ENCODE results near the gene SLC50A1.

Gene SLC50A1

DNA sequence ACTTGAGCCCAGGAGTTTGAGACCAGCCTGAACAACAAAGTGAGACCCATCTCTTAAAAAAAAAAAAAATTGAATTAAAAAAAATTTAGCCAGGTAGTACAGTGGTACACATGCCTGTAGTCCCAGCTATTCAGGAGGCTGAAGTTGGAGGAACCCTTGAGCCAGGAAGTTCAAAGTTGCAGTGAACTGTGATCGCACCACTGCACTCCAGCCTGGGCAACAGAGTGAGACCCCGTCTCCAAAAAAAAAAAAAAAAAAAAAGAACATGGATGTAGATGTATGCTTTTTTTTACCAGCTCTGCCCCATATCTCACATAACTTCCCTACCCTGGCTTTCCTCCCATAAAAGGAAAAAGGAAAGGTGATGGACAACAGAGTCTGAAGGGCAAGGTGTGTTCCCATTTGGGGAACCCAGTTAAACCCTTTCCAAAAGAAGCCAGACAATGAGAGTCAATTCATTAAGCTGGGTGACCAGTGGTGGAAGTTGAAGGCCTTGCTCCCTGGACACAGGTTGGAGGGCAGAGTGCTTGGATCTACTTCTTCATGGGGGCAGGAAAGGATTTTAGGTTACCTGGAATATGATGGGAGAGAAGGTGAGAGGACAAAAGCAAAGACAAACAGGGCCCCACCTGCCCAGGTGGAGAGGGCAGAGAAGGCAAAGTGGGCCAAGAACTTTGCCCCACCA, 34.6 kb downstream of the SLC50A1 start:
- DNase-seq (ENCODE audit: low read depth in 2 of 2) = no peak

DNA sequence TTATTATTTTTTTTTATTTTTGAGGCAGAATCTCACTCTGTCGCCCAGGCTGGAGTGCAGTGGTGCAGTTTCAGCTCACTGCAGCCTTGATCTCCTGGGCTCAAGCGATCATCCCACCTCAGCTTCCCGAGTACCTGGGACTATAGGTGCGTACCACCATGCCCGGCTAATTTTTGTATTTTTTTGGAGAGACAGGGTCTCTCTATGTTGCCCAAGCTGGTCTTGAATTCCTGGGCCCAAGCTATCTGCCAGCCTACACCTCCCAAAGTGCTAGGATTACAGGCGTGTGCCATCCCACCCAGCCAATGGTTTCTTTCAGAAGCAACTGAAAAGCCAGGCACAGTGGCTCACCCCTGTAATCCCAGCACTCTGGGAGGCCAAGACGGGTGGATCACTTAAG, 35.2 kb downstream of the SLC50A1 start:
- no peak for DNase-seq (ENCODE audit: low read depth in 2 of 2)

DNA sequence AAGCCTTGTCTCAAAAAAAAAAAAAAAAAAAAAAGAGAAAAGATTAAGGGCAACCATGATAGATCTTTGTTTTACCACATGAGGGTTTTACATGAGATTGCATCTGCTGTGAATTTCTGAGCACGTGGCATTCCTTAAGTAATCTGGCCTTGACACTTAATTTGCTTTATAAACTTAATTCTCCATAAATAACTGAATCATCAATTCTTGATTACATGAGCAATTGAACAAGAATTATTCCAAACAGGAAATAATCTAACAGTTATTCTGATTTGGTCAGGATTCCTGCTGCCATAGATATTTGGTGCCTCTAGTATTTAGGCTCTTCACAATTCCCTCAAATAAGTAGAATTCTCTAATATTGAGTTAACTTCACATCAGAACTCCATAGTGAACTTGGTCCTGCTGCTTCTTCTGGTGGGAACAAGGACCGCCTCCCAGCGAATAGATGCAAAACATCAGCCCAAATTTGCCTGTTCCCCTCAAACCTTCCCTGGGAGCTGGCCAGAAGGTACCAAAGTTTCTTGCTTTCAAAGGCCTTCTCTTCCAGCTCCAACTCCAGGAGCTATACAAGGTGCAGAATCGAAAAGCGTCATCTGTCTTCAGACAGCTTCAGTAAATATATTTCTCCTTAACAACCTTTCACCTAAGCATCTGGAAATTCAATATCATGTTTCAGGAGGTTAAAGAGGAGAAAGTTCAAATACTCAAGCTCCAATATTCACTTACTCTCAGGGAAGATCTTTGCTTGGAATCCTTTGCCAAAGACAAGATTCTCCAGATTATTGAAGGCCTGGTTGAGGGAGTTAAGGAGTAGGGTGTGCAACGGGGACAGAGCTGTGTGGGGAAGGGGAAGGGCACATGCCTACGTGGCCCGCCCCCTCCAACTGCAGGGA, 36.4 kb downstream of the SLC50A1 start:
- DNase-seq (ENCODE audit: low read depth in 2 of 2) = no peak

DNA sequence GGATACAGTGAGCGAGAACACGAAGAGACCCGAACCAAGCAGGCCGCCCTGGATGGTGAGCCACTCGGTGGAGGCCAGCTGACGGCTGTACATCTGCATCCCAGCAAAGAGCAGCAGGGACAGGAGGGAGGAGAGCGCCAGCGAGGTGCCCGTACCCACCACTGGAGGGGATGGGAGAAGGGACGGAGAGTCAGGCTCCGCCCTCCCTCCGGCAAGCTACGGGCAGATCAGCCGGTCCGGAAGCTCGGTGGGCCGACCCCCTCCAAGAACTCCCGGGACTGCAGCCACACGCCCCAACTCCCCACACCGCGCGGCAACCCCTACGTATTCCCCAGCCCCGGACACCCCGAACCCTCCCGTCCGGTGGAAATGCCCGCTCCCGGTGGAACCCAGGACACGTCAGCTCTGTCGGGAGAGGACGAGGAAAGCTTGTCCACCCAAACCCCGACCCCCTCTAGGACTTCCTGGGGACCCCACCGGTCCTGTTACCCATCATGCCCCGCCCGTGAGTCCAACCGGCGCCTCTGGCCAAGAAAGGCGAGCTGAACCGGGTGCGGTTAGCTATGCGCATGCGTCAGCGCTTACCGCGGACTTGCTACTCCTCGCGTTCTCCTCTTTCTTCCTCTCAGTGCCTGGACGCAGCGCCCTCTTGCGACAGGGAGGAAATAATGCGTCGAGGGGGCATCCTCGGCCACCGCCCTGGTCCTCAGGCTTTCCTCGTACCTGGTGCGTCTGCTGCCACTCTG, 37.3 kb downstream of the SLC50A1 start, which contains the start of gene KRTCAP2:
Gene KRTCAP2 (minus strand): TSS at position 573 of the 746 bp plus-strand sequence. CDS start 80 bp downstream, at position 493.
- DNase-seq (ENCODE audit: low read depth in 2 of 2) = peak; percentile 89 to 92

DNA sequence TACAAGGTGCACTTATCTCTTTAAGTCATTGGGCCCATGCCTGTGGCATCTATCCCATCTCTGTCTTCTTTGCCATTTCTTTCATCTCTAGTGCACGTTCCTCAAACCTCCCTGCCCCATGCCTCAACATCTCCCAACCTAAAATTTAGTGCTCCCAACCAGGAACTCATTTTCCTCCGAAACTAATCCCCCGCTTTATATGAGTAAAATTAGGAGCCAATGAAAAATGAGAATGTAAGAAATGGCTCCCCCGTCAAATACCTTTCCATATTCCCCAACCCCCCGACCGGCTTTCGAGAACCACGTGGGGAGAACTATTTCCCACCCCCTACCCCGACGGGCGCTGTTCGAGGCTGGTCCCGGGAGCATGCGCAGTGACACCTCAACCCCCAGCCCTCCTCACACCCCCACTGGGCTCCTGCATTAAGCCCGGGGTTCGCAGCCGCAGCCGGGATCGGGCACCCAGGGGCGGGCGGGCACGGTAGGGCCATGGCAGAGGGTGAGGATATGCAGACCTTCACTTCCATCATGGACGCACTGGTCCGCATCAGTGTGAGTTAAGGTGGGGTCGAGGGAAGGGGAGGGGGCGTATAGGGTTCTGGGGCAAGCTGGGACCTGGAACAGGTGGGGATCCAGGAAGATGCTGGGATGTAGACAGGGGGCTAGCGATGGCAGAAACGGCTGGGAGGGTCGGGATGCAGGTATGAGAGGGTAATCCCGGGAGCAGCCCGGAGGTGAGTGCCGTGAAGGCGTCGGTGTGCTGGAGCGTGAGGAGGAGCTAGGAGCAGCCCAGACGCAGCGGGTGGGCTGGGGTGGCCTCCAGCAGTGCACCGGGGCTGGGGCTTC, 38.0 kb downstream of the SLC50A1 start, which contains the start of gene TRIM46:
Gene TRIM46 (plus strand): TSS at position 372 of the 846 bp plus-strand sequence. CDS start 118 bp downstream, at position 490.
- DNase-seq (ENCODE audit: low read depth in 2 of 2) = peak; percentile 43 to 46

DNA sequence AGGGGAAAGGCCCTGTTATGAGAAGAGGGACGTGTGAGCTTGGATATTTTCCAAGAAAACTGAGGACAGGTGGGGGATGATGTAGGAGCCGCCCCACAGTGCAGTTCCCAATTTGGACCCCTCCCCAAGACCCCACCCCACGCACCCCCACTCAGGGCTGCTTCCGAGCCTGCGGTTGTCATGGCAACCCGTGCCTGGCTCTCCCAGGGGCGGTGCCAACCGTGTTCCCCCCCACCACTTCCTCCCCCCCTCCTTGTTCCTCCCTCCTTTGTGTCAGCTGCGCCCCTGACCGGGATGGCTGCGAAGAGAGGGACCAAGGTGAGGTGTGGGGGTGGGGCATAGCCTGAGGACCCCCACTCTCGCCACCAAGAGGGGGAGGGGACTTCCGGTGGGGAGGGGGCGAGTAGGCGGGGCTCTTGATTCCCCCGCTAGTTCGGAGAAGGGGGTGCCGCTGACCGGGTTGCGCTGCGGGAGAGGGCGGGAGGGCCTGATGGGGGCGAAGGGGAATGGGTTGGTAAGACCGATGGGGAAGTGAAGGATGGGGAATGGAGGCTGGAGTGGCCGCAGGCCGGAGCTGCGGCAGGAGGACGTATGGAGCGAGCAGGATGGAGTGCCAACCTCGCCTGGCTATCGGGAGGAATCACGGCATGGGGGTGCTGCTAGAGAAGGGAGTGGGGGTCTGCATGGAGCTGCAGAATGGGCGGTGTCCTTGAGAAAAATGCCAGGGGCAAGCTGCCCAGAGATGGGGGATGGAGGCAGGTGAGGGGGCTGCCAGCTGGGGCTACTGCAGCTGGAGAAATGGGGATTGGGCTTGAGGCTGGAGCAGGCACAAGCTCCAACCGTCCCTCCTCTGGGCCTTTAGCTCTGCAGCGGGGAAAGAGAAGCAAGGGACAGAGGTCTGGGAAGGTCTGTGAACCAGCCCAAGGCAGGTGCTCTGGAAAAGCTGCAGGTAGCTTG, 39.0 kb downstream of the SLC50A1 start:
- peak in 1 of 2 experiments; percentile 12 for DNase-seq (ENCODE audit: low read depth in 2 of 2)

DNA sequence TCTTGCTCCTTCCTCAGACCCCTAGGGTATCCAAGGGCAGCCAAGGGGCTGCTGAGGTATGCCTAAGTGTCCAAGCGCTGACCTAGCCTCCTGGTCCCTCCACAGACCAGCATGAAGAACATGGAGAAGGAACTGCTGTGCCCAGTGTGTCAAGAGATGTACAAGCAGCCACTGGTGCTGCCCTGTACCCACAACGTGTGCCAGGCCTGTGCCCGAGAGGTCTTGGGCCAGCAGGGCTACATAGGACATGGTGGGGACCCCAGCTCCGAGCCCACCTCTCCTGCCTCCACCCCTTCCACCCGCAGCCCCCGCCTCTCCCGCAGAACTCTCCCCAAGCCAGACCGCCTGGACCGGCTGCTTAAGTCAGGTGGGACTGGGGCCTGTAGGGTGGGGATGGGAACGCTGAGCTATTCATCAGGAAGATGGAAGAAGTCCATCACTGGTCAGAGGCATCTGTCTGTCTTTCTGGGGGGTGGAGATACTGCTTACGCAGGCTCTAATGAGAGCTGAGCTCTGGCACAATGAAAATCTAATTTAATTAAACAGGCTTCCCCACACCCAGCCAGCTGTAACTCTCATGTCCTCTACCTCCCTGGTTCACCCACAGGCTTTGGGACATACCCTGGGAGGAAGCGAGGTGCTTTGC, 39.8 kb downstream of the SLC50A1 start:
- no peak for DNase-seq (ENCODE audit: low read depth in 2 of 2)

DNA sequence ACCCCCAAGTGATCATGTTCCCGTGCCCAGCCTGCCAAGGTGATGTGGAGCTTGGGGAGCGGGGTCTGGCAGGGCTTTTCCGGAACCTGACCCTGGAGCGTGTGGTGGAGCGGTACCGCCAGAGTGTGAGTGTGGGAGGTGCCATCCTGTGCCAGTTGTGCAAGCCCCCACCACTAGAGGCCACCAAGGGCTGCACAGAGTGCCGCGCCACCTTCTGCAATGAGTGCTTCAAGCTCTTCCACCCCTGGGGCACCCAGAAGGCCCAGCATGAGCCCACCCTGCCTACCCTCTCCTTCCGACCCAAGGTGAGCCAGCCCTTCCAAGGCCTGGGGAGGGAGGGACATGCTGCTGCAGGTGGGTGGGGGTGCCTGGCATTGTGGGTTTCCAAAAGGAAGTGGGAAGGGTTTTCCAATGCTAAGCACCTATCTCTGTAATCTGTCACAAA, 40.3 kb downstream of the SLC50A1 start:
- no peak for DNase-seq (ENCODE audit: low read depth in 2 of 2)

DNA sequence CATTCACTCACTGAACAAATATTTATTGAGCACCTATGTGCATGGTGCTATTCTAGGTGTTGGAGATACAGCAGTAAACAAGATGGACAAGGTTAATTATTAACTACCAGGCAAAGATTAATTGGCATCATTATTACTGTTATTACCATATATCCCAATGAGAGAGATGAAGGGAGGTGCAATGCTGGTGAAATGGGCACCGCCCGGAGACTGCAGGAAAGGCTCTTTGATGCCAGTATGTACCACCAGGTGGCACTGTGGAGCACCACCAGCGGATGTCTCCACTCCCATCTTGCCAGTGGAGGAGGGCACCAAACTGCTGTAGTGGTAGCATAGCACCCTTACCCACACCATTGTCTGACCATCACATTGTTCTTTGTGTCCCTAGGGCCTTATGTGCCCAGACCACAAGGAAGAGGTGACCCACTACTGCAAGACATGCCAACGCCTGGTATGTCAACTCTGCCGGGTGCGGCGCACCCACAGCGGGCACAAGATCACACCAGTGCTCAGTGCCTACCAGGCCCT, 41.0 kb downstream of the SLC50A1 start:
- DNase-seq (ENCODE audit: low read depth in 2 of 2) = peak in 1 of 2 experiments; percentile 34

DNA sequence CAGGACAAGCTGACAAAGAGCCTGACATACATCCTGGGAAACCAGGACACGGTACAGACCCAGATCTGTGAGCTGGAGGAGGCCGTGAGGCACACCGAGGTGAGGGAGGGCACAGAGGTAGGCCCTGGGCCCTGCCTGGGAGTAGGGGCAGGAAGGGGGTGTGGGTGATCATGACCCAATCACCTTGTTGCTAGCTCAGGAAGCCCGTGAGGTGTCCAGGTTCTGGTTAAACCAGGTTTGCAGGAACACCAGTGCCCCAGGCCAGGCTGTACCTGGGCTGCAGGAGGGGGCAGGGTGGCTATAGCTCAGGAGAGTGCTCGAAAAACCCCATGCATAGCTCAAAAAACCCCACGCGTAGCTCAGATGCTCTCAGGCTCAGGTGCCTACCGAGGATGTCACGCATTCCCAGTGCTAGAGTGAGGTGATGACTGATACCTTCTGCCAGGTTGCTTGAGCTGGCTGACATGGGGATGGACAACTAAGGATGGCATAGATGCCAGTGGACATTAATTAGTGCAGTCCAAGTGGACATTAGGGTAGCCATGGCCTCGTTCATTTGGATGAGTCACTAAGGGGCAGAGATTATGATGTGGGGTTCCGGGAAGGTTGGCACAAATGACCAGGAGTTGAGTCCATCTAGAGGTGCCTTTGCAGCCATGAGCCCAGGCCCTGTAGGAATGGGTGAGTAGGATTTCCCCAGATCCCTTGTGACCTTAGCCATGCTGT, 41.7 kb downstream of the SLC50A1 start:
- DNase-seq (ENCODE audit: low read depth in 2 of 2) = no peak

DNA sequence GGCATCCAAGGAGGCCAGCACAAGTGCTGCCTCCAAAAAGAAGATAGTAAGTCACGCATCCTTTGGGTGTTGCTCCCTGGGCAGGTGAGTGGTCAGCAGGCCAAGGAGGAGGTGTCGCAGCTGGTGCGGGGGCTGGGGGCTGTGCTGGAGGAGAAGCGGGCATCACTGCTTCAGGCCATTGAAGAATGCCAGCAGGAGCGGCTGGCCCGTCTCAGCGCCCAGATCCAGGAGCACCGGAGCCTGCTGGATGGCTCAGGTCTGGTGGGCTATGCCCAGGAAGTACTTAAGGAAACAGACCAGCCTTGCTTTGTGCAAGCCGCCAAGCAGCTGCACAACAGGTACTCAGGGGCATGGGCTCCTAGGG, 42.2 kb downstream of the SLC50A1 start:
- no peak for DNase-seq (ENCODE audit: low read depth in 2 of 2)

DNA sequence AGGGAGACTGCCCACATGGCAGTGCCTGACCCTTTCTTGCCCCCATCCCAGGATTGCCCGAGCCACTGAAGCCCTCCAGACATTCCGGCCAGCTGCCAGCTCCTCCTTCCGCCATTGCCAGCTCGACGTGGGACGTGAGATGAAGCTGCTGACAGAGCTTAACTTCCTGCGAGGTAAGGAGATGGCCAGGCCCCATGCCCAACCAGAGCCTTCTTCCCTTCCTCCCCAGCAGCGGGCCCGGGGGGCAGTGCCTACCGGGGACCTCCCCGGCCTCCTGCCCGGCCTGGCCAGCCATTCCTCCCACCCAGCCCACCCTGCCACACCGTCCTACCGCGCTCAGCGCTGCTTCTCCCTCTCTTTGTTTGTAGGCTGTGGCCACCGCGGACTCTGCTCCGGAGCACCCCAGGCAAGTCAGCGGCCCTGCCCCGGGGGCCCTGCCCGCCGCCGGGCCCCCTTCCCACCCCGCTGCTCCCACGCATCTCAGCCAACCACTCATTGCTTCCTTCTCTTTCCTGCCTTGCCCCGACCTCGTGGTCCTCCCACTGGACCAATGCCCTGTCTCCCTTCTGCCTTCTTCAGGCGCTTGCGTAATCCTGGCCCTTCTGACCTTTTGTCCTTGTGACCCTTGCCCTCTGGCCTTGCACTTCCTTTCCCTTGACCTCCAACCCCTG, 42.9 kb downstream of the SLC50A1 start:
- no peak for DNase-seq (ENCODE audit: low read depth in 2 of 2)

DNA sequence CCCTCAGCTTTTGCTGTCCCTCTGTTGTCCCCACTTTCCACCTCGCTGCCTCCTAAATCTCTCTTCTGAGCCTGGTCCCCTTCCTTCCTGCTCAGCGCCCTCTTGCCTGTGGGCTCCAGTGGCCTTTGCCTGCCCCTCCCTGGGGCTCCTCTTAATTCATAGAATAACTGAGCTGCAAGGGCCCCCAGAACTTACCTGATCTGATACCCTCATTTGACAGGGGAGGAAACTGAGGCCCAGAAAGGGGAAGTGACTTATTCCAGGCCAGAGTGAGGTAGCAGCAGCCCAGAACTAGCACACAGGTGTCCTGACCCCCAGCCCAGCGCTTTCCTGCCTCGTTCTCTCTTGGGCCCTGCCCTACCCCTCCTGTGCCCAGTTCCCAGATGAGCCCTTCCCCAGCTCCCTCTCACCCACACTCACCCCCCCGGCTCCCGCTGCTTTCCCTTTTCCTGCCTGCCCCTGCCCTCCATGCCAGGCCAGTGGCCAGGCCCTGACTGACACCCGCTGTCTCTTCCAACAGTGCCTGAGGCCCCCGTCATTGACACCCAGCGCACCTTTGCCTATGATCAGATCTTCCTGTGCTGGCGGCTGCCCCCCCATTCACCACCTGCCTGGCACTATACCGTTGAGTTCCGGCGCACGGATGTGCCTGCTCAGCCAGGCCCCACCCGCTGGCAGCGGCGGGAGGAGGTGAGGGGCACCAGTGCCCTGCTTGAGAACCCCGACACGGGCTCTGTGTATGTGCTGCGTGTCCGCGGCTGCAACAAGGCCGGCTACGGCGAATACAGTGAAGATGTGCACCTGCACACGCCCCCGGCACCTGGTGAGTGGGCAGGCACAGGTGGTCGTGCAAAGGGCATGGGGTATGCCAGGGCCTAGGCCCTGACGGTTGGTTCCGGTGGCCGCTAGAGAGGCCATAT, 43.7 kb downstream of the SLC50A1 start:
- no peak for DNase-seq (ENCODE audit: low read depth in 2 of 2)

DNA sequence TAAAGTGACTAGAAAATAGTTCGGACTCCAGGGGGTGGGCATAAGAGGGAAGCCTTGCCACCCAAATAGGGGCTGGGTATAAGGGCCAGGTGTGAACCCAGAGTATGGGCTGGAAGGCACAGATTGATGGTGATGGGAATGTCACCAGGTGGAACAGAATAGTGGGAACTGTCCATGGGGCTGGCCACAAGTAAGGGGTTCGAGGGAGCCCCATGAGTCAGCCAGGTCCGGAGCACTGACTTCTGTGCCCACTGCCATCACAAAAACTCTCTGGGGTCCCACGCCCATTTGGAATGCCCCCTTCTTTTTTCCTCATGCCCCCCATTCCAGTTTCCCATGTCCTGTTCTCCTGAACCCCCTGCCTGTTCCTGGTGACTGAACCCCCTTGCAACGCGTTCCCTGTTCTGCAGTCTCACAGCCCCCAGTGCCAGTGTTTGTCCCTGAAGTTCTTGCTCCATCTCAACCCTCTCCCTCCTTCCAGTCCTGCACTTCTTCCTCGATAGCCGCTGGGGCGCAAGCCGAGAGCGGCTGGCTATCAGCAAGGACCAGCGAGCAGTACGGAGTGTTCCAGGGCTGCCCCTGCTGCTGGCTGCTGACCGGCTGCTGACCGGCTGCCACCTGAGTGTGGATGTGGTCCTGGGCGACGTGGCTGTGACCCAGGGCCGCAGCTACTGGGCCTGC, 45.9 kb downstream of the SLC50A1 start:
- DNase-seq (ENCODE audit: low read depth in 2 of 2) = no peak

DNA sequence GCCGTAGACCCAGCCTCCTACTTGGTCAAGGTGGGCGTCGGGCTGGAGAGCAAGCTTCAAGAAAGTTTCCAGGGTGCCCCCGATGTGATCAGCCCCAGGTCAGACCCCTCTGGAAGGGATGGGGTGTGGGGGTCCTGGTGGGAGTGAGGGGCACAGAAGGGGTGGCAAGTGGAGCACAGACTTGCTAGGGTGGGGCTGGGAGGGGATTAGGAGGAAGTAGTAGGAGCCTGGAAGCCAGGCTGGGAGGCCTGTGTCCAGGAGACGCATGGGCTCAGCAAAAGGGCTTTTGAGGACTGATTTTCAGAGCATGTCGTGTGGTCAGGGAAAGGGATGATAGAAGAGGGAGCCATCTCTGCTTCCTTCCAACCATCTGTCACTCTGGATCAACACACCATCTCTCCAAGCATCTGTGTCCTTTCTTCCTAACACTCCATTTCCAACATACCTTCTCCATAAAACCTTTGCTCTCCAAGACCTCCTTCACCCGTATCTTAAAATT, 46.4 kb downstream of the SLC50A1 start:
- no peak for DNase-seq (ENCODE audit: low read depth in 2 of 2)

DNA sequence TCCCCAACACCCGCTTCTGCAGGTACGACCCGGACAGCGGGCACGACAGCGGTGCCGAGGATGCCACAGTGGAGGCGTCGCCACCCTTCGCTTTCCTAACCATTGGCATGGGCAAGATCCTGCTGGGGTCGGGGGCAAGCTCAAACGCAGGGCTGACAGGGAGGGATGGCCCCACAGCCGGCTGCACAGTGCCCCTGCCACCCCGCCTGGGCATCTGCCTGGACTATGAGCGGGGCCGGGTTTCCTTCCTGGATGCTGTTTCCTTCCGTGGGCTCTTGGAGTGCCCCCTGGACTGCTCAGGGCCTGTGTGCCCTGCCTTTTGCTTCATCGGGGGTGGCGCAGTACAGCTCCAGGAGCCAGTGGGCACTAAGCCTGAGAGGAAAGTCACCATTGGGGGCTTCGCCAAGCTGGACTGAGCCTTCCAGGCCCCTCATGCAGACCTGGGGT, 48.1 kb downstream of the SLC50A1 start:
- DNase-seq (ENCODE audit: low read depth in 2 of 2) = no peak

All from fibroblast of skin of left quadriceps (primary cell).